GM19239 (cell line): ENCODE data around the gene CTNNAL1.
"Not testable (repeated sequence)": the region's sequence is repeated elsewhere in the genome, so short reads cannot be mapped to it uniquely, and the experiment has no call there.

Experiments
- DNase-seq: peaks from one replicate; pipeline ENCODE4 v3.0.0; 2011; ENCODE audit warnings: low spot score; ENCODE audit not compliant: insufficient read length
- FAIRE-seq: peaks from 2 replicates; lab custom pipeline; 2011; peaks lifted over from hg19 to GRCh38; lab: Jason Lieb, UNC

CTNNAL1 gene

GRCh38 chr9:109001275-109001676 lies 12.0 kb downstream of the CTNNAL1 start:
- DNase-seq: no peak
- no peak for FAIRE-seq

DNA sequence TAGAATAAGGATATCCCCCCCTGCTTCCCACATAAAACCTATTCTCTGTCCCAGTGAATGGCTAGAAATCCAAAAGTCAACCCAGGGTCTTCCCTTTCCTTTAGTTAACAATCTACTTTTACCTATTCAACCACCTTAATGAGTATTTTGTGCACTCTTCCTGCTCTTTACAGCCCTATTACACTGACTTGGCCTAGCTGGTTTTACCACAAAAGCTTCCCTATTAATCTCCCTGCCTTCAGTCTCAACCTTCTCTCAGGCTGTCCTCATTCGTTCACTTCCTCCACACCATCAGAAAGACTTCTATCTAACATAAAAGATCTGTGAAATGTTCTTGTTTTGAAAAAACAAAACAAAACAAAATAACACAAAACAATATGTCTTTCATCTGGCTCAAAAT lies 16.2 kb downstream of the CTNNAL1 start:
- peak; percentile 37 for FAIRE-seq
- no peak for DNase-seq

- FAIRE-seq: no peak
Measured at GRCh38 chr9:108996643-108997042, 16.7 kb downstream of the CTNNAL1 start.

DNA sequence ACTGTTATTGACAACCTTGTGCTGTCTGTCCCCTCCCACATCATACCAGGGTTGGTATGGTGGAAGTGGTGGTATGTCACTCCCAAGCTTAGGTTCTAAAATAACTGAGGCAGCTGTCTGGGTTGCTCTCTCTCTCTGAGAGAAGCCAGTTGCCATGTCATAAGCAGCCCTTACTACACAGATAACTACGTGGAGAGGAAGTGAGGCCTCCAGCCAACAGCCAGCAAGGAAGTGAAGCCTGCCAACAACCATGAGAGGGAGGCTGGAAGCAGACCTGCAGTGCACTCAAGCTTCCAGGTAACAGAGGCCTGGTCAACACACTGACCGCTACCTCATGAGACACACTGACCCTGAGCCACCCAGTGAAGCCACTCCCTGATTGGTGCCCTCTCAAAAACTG lies 18.6 kb downstream of the CTNNAL1 start:
- FAIRE-seq (no peak), DNase-seq (no peak)

More at GRCh38 chr9:108996643-108997042, 16.7 kb downstream of the CTNNAL1 start:
- DNase-seq: no peak

GRCh38 chr9:108991479-108991878 lies 21.8 kb downstream of the CTNNAL1 start:
- DNase-seq: no peak
- FAIRE-seq: no peak

- FAIRE-seq: no peak
- no peak for DNase-seq
Measured at GRCh38 chr9:108983885-108984284, 29.4 kb downstream of the CTNNAL1 start.

GRCh38 chr9:108980893-108981292 lies 32.4 kb downstream of the CTNNAL1 start:
- DNase-seq (no peak), FAIRE-seq (no peak)

DNA sequence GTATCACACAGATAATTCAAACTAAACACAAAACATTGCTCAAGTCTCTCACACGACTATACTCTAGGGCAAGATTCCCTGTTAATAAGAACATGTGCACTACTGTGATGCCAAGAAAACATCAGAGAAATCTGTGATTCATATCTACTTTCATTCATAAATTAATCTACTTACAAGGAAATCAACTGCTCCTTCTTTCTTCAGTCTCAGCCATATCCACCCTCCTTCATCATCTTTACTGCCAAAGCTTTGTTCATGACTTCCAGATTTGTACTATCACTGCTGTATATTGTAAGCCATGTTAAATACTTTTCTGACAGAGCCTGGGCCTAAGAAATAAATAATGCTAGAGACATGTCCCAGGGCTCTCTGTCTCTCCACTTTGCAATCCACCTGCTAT lies 35.1 kb downstream of the CTNNAL1 start:
- DNase-seq: no peak
- no peak for FAIRE-seq

GRCh38 chr9:108973895-108974294 lies 39.4 kb downstream of the CTNNAL1 start:
- FAIRE-seq: no peak
- no peak for DNase-seq

GRCh38 chr9:108972626-108973209 lies 40.6 kb downstream of the CTNNAL1 start:
- no peak for FAIRE-seq
- DNase-seq: no peak

GRCh38 chr9:108972186-108972585 lies 41.1 kb downstream of the CTNNAL1 start:
- FAIRE-seq (no peak), DNase-seq (no peak)

DNA sequence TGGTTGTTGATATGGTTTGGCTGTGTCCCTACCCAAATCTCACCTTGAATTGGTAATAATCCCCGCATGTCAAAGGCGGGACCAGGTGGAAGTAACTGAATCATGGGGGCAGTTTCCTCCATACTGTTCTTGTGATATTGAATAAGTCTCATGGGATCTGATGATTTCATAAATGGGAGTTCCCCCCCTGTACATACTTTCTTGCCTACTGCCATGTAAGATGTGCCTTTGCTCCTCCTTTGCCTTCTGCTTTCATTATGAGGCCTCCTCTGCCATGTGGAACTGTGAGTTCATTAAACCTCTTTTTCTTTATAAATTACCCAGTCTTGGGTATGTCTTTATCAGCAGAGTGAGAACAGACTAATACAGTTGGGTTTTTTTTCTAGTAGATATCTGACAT lies 41.9 kb downstream of the CTNNAL1 start:
- FAIRE-seq, DNase-seq: not testable (repeated sequence)

- FAIRE-seq: no peak
- no peak for DNase-seq
Measured at GRCh38 chr9:108967916-108968315, 45.4 kb downstream of the CTNNAL1 start.

GRCh38 chr9:108963459-108964143 lies 49.7 kb downstream of the CTNNAL1 start:
- no peak for FAIRE-seq
- no peak for DNase-seq

- FAIRE-seq (no peak), DNase-seq (no peak)
Measured at GRCh38 chr9:108961151-108961550, 52.1 kb downstream of the CTNNAL1 start.

DNA sequence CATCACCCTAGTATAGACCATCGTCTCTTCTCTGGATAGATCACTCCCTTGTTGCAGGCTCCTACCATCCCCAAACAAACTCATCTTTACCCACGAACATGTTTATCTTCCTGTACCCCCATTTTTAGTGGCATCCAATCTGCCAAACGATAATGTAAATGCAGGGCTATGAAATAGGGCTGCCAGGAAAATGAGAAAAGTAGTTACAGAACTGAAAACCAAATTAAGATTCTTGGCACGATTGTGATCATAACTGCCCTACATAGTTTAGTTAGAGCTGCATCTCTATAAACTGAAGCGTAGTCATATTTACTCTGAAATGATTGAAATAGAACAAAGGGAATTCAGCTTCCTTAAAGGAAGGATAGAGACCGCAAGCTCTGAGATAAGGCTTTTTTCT lies 53.0 kb downstream of the CTNNAL1 start:
- FAIRE-seq: no peak
- no peak for DNase-seq

GRCh38 chr9:108956631-108957026 lies 56.7 kb downstream of the CTNNAL1 start:
- no peak for DNase-seq
- no peak for FAIRE-seq

- FAIRE-seq: no peak
- no peak for DNase-seq
Measured at GRCh38 chr9:108956022-108956630, 57.2 kb downstream of the CTNNAL1 start.

GRCh38 chr9:108953983-108954574 lies 59.2 kb downstream of the CTNNAL1 start:
- DNase-seq (no peak), FAIRE-seq (peak; percentile 85)

GRCh38 chr9:108951578-108951977 lies 61.7 kb downstream of the CTNNAL1 start:
- FAIRE-seq: no peak
- no peak for DNase-seq

DNA sequence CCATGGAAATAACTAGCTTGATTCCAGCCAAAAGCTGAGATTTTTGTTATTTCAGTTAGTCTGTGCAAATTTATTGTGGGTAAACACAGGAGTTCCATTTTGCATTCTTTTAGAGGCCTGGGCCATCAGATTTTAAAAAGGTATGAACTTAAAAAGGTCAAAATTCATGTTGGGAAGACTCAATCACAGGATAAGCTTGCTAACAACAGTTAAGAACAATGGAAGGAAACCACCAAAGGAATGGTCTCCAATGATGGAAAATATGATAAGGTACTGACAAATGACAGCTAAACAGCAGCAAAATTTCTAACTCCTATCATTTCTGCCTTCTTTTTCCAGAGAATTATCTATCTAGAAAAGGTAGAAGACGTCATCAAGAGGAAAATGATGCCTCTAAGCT lies 63.1 kb downstream of the CTNNAL1 start:
- FAIRE-seq (no peak), DNase-seq (no peak)
